ENCODE measurements around the gene CDH26.
A peak's percentile ranks its signal among the peaks of the same experiment; 100 is the strongest.

- TF ChIP-seq, protein P1, sequence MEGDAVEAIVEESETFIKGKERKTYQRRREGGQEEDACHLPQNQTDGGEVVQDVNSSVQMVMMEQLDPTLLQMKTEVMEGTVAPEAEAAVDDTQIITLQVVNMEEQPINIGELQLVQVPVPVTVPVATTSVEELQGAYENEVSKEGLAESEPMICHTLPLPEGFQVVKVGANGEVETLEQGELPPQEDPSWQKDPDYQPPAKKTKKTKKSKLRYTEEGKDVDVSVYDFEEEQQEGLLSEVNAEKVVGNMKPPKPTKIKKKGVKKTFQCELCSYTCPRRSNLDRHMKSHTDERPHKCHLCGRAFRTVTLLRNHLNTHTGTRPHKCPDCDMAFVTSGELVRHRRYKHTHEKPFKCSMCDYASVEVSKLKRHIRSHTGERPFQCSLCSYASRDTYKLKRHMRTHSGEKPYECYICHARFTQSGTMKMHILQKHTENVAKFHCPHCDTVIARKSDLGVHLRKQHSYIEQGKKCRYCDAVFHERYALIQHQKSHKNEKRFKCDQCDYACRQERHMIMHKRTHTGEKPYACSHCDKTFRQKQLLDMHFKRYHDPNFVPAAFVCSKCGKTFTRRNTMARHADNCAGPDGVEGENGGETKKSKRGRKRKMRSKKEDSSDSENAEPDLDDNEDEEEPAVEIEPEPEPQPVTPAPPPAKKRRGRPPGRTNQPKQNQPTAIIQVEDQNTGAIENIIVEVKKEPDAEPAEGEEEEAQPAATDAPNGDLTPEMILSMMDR (conservative IDR thresholded peaks at IDR 0.05; ENCODE audit: low read length): peak; percentile 34; the same call in 1 of the 2 replicates
- TF ChIP-seq EZH2phosphoT487 (IDR thresholded peaks at IDR 0.05; ENCODE audit: borderline replicate concordance, low read depth, low read length): no peak
Measured at GRCh38 chr20:59940129-59940955, 17.9 kb upstream of the CDH26 start, which contains the start of the genes FAM217B and PPP1R3D.

Data from OCI-LY7 (cell line).